ENCODE measurements around the gene UBXN2A.

UBXN2A gene

DNA sequence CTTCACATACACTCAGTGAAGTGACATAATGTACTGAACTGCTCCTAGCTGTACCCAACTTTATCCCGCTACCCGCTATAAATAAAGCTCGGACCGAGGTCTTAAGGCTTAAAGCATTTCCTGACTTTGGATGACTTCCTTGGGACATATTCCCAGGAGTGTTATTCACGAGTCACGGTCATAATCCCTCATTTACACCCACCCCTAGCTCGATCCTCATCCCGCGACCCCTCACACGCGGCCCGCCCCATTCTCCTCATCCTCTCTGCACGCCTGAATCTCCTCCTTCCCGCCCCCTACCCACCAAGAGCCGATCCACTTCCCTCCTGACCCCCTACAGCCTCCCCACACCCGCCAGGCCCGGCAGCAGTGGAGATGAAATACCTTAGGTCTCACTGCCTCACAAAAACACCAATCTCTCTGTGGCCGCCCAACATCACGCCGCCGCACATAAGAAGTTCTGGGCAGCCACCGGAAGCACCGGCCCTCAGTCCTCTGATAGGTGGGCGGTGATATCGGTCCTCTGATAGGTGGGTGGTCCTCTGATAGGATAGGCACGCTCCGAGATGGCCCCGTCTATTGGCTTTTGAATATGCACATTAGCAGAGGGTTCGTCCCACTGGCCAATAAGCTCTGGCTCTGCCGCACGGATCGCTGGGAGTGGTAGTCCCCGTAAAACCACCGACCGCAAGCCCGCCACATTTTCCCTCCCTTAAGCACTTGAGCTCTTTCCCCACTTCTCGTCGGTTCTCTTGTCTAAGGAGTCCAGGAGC, 106.9 kb downstream of the UBXN2A start, which contains the start of gene WDCP:
TSS of gene WDCP (minus strand) at position 462 of the 773 bp plus-strand sequence. CDS start 7,897 bp downstream, outside the sequence.
- peak; percentile 73 for DNase-seq

DNA sequence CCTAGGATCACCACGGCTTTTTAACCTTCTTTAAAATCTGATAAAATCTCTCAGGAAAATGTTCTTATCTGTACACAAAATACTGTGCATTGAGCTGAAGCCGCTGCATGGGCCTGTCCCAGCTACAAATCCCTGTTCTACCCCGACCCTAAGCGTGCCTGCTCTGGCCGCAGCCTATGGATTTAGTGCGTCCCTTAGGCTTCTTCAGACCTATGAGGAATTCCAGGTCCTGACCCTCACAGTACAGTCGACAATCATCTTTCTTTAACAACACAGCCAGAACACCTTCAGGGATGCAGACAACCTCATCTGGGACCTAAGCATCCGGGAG, 107.4 kb downstream of the UBXN2A start:
- no peak for DNase-seq

DNA sequence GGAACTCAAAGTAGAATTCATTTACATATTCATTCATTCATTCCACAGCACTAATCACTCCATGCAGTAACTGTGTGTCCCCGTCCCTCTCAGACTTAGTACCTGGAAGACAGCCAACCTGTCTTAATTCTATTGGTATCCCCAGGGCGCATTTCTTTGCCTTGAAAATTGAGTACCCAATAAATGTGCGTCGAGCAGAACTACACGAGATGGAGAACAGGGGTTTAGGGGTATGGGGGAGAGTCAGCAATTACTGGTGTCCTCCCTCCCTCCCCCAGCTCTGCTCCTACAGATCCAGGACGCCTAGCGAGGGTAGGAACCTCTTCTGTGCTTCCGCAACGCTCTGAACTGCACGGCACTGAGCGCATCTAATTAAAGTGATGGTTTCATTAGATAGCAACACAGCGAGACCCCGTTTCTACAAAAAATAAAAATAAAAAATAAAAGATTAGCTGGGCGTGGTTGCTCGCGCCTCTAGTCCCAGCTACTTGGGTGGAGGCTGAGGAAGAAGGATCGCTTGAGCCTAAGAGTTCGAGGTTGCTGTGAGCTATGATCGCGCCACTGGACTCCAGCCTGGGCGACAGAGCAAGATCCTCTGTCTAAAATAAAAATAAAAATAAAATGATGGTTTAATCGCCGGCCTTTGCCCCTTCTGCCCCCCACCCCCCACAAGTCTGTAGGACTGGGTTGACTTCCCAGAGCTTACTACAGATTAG, 108.7 kb downstream of the UBXN2A start:
- no peak for DNase-seq

DNA sequence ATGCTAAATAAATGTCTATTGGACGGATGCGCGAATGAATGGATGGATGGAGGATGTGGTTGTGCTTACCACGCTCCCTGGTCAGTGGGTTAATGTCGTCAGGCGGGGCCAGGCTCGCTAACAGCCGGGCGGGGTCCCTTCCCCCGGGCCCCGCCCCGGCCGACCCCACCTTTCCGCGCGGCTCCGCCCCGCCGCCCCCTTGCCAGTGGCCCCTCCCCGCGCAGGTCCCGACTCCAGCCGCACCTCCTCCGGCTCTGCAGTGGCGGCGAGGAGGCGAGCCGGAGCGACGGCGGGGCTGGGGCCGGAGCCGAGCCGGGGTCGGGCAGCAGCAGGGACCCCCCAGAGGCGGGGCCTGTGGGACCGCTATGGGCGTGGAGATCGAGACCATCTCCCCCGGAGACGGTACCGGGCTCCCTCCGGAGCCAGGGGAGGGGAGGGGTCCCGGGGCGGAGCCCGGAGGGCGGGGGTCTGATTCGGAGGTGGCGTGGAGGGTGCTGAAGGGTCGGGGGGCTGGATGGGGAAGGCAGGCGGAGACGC, 109.3 kb downstream of the UBXN2A start, which contains the start of gene FKBP1B:
TSS of gene FKBP1B (plus strand) at position 257 of the 537 bp plus-strand sequence. CDS start at position 366, 109 bp downstream.
- DNase-seq: no peak

DNA sequence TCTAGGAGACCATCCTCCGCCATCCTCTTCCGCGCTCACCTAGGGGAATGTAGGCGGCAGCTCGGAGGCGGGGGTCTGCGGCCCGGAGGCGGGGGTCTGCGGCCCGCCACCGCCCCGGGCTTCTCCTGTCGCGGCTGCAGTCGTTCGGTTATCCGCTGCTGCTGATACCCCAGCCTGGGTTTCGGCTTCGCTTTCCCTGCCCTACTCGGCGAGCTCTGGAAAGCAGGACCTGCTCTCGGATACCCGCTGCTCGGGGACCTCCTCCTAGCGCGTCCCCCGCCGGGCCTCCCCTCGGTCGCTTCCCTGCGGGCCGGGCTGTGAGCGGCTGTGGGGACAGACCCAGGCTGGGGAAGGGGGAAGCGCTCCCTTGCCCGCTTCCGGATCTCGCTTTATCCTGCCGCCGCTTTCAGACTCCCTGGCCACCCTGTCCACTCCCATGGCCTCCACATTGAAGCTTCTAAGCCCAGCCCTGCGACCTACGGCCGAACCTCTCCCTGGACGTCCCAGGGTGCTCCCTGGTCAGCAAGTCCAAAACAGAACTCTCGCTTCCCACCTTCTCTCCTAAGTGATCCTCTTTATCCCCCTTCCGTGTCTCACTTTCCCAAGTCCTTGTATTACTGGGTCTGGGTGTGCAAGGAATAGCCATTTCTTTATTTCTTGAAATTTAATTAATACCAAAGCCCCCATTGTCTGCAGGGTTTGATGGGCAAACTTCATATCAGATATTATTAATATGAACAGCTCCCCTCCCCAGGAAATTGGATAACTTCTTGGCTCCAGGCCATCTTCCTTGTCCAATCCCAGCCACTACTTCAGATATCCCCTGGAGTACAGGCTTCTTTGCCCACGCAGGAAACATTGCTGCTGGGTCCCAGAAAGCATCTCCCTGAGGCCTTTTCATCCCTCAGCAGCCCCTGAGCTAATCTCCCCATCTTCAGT, 110.0 kb downstream of the UBXN2A start:
- no peak for DNase-seq

DNA sequence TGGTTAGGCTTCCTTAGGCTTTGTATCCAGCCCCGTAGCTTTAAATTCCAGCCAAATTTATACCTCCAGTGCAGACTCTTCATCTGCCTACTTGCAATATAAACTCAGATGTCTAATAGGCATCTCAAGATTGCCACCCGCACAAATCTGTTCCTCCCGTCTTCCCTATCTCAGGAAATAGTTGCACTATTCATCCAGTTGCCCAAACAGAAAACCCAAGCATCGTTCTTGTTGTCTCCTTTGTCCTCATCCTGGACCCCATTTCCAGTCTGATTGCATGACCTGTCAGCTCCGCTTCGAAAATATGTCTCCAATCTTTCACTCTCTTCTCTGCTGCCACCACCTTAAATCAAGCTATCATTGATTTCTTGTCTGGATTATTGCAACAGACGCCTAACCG, 111.6 kb downstream of the UBXN2A start:
- no peak for DNase-seq

DNA sequence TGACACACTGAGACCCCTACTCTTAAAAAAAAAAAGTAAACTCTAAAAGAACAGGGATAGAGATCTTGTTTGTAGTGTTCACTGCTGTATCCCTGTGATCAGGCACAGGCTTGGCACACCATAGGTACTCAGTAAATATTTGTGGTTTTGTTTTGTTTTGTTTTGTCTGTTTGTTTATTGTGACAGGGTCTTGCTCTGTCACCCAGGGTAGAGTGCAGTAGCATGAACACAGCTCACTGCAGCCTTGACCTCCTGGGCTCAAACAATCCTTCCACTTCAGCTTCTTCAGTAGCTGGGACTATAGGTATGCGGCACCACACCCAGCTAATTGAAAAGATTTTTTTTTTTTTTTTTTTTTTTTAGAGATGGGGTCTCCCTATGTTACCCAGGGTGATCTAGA, 112.7 kb downstream of the UBXN2A start:
- DNase-seq: no peak
